GM18861 (cell line): ENCODE measurements around the gene KHDRBS1.
"Not testable (repeated sequence)": the region's sequence is repeated elsewhere in the genome, so short reads cannot be mapped to it uniquely, and the experiment has no call there.

Source experiments
- ATAC-seq: cut with Tn5 transposase; IDR thresholded peaks from one replicate; pipeline ENCODE4 v1.9.1; 2021; ENCODE audit not compliant: unreplicated experiment

The KHDRBS1 gene

DNA sequence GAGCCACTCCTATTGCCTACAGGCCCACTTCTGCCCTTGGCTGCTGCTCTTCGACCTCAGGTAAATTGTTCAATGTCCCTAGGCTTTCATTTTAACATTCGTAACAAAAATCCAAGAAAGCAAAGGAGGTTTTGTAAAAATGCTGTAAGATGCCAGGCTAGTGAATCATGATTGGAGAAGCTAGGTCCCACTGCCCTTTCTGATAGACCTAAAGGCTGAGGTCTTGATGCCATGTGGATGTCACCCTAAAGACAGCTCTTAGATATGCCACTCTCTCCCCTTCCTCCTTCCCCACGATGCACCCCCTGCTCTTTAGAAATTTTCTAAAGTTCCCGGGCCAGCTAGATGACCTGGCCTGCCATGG lies 49.2 kb downstream of the KHDRBS1 start:
- ATAC-seq, result no peak

DNA sequence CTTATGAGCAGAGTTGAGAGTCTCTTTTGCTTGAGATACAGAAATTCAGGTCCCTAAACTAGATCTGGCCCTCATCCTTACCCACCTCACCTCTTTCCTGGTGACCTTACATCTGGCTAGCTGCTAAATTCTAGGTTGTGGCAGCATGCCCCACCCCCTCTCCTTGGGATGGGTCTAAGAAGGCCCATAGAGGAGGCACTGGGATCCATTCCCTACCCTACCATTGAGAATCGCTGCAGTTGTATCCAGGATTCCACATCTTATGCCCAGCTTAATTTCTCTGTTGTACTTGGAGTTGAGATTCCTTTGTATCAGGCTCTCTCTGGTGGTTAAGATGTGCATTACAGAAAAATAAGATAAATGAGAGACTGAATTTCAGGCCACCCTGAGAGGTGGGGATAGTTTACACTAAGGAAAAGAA lies 49.6 kb downstream of the KHDRBS1 start:
- no peak for ATAC-seq

DNA sequence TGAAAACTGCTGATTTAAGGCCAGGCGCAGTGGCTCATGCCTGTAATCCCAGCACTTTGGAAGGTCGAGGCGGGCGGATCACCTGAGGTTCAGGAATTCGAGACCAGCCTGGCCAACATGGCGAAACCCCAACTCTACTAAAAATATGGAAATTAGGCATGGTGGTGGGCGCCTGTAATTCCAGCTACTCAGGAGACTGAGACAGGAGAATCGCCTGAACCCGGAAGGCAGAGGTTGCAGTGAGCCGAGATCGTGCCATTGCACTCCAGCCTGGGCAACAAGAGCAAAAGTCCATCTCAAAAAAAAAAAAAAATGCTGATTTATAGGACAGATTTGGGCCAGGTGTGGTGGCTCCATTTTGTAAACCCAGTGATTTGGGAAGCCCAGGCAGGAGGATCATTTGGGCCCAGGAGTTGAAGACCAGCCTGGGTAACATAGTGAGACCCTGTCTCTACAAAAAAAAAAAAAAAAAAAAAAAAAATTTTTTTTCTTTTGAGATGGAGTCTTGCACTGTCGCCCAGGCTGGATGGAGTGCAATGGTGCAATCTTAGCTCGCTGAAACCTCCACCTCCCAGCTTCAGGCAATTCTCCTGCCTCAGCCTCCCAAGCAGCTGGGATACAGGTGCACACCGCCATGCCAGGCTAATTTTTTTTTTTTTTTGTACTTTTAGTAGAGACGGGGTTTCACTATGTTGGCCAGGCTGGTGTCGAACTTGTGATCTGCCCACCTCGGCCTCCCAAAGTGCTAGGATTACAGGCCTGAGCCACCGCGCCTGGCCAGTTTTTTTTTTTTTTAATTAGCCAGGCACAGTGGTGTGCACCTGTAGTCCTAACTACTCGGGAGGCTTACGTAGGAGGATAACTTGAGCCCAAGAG lies 52.2 kb downstream of the KHDRBS1 start:
- not testable (repeated sequence) for ATAC-seq

DNA sequence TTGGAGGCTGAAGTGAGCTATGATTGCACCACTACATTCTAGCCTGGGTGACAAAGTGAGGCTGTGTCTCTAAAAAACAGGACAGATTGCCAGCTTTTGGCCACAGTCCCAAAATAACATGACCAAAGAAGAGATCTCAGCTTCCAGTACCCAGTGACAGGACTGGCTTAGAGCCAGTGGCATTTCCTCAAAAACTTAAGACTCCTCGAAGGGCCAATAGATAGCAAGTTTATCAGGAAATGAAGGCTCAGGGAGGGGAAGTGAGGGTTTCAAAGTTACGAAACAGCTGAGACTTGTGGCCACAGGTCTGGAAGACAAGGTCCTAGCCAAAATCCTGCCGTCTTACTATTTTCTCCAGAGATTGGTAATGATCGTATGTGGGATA lies 52.8 kb downstream of the KHDRBS1 start:
- no peak for ATAC-seq

DNA sequence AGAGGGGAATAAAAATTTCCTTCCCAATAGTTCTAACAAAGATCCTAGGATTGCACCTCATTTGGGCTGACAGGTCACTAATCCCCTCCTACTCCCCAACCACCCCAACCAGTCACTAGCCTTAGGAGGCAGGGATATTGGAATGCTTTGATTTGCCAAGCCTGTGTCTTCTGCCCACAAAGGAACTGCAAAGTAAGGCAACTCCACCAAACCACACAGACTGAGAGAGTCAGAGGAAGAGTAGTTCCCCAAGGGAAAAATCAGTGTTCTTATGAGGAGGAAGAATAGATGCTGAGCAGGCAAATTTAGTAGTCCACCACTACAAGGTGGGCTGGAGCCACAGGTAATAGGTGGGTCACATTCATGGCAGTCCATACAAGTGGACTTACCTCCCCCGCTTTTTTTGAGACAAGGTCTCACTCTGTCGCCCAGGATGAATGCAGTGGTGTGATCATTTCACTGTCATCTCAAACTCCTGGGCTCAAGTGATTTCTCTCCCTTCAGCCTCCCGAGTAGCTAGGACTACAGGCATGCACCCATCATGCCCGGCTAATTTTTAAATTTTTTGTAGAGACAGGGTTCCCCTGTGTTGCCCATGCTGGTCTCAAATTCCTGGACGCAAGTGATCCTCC lies 55.4 kb downstream of the KHDRBS1 start:
- ATAC-seq, result no peak

DNA sequence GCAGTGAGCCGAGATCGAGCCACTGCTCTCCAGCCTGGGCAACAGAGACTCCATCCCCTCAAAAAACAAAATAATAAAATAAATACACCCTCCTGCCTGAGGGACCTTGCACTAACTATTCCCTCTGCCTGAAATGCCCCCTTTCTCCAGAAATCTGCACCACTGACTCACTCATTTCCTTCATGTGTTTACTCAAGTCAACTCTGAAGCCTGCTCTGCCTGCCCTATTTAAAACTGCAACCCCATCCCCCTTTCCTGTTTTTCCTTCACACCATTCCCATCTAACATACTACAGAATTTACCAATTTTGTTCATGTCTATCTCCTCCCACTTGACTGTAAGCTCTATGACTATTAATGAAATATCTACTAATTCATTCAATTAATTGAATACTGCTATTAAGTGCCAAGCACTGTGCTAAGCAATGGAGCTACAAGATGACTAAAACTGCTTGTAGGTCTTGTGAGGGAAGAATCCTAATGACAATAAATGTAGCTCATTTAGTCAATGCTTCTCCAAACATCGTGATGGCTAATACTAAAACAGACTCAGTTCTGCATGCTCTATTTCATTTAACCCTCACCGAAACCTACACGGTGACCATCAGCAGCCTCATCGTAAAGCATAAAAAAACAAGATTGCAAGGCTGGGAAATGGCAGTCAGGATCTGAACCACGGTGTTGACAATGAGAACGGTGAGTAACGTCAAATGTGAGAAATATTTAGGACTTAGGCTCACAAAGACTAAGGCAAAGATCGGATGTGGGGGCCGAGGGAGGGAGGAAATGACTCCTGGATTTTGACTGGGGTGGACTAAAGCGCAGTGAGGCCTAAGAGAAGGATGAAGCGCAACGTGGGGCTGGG lies 58.3 kb downstream of the KHDRBS1 start:
- ATAC-seq, result no peak

DNA sequence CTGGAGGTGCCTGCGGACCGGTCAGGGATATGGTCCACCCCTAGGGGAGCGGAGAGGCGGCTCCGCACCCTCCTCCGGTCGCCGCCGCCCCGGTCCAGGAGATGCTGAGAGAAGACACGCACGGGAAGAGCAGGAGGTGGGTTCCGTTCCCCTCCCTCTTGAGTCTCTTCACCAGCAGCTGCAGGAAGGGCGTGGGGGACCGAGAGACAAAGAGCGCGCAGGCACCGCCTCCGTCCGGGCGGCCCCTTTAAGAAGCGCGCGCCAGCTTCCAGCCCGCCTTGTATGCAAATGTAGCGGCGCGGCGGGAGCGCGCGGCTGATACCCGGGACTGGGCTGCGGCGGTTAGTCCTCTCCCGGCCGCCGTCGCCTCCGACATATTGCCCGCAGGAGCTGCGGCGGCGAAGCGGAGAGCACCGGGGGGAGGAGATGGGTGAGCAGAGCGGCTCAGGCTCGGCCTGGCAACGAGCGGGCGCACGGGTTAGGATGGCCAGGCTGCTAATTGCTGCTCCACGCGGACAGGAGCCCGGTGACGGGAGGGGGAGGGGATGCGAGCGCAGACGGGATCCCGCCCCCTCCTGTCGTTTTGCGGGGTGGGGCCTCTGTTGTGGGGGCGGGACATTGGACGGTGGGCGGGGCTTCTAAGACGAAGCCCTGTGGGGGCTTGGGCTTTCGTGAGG lies 59.1 kb downstream of the KHDRBS1 start, which contains the start of gene TMEM39B:
TMEM39B (plus strand) TSS at position 318 of the 677 bp plus-strand sequence; CDS start at position 427, 109 bp downstream.
- peak; percentile 82 for ATAC-seq

DNA sequence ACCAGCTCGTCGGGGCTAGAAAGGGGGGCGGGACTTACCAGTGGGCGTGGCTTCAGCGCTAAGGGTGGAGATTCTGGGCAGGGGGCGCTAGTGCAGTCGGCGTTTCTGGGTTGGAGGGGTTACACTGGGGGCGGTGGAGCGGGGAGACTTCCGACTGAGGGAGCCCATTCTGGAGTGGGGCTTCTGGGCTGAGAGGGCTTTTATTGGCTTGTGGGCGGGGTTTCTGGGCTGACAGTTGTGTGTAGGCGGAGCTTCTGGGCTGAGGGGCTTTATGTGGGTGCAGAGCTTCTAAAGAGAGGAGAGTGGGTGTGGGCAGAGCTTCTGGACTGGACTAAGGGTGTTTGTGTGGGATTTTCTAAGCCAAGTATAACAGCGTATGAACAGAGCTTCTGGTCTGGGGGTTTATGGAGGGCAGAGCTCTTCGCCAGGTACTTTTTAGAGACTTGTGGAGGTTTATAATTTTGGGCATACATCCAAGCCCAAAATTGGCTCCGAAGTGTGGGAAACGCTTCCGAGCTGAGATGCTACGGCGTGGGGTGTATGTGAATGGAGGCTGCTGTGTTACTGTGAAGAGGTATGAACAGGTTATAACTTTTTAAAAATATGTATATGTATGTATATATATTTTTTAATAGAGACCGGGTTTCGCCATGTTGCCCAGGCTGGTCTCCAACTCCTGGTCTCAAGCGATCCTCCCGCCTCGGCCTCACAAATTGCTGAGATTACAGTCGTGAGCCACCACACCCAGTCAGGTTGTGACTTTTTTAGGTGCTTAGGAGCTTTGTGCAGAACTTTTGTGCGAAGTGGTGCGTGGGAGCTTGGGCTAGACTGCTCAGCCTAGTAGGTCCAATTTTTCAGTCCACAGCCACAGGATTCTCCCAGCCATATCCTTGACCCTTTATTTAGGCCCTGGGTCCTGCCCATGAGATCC lies 59.9 kb downstream of the KHDRBS1 start:
- ATAC-seq, result no peak

DNA sequence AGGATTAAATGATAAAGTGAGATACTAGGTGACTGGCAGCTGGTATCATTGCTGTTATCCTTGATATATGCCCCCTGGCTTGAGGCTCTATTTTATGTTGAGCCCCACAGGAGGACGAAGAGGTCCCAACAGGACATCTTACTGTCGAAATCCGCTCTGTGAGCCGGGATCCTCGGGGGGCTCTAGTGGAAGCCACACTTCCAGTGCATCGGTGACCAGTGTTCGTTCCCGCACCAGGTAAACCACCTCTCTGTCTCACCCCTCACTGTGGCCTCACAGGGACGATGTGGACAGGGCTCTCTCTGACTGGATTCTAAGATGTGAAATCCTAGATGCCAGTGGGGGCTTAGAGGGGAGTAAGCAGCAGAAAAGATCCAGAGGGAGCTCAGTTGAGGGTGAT lies 61.2 kb downstream of the KHDRBS1 start:
- no peak for ATAC-seq

DNA sequence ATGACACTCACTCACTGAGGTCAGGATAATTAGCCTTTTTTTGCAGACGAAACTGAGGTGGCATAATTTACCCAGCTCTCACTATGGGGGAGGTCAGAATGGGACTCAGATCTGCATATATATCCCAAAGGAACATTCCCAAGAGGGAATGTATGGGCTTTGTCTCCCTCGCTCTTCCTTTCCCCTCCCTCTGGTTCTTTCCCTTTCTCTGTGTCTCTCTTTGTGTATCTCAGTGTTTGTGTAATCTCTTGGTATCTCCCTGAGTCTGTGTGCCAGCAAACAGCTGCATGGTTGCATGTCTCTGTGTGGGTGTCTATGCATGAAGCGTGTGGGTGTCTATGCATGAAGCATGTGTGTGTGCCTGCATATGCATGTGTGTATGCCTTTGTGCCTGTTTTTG lies 63.8 kb downstream of the KHDRBS1 start:
- ATAC-seq, result no peak

DNA sequence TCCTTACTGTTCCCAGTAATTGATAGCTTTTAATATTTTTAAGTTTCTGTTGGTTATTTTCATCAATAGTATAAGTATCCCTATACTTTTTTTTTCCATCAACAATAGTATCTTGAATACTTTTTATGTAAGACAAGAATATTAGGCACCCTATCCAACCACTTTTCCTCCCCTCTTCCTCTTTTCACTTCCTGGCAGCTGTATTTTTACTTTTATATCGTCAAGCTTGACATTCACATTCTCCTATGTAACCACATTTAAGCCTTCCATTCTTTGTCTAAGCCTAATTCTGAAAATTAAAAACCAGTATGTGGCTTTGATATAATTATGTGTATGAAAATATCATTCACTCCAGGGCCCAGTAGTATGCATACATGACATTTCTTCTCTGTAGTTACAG lies 68.4 kb downstream of the KHDRBS1 start:
- no peak for ATAC-seq

DNA sequence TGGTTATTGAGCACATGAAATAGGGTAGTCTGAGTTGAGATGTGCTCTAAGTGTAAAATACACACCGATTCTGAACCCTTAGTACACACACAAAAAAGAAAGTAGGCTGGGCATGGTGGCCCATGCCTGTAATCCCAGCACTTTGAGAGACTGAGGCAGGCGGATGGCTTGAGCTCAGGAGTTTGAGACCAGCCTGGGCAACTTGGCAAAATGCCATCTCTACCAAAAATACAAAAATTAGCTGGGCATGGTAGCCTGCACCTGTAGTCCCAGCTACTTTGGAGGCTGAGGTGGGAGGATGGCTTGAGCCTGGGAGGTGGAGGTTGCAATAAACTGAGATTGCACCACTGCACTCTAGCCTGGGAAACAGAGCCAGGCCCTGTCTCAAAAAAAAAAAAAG lies 72.7 kb downstream of the KHDRBS1 start:
- ATAC-seq, result not testable (repeated sequence)

DNA sequence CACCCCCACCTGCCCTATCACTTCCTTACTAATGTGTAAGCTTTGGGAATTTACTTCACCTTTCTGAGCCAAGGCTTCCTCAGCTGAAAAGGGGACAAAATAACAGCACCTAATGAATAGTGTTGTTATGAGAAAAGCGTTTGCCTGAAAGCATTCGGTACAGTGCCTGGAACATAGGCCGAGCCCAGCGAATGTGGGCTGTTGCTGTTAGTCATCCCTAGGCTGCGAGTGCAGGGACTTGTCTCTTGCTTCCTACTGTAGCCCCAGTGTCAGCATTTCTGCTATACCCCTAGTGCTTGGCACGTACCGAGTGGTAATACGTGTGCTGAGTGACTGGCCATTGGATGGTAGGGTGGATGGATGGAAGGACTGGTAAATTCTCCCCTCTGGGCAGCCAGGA lies 77.5 kb downstream of the KHDRBS1 start:
- ATAC-seq, result no peak

DNA sequence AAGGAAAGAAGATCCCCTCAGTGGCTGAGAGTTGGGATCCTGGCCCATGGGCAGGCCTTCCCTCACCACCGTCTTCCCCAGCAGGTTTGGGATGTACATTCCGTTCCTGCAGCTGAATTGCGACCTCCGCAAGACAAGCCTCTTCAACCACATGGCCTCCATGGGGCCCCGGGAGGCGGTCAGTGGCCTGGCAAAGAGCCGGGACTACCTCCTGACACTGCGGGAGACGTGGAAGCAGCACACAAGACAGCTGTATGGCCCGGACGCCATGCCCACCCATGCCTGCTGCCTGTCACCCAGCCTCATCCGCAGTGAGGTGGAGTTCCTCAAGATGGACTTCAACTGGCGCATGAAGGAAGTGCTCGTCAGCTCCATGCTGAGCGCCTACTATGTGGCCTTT lies 77.9 kb downstream of the KHDRBS1 start:
- no peak for ATAC-seq
